ENCODE measurements around the gene SHROOM4.

Gene SHROOM4

DNA sequence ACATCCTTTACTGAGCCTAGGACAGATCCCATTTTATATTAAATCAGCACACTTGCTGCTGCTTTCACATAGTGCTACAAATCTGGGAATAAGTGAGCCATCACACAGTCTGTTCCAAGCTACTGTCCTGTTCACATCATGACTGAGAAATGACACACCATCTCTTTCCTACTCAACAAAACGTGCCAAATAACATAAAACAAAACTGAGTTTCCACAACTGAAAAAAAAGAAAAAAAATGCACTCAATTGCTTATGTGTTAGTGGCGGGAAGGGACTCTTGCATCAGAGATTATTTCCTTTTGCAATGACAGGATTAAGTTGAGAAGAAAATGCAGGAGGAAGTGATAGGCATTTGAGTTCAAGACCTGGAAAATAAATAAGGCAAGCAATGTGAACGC is 109.0 kb downstream of the SHROOM4 start:
- DNase-seq (ENCODE audit: low read depth) = no peak

DNA sequence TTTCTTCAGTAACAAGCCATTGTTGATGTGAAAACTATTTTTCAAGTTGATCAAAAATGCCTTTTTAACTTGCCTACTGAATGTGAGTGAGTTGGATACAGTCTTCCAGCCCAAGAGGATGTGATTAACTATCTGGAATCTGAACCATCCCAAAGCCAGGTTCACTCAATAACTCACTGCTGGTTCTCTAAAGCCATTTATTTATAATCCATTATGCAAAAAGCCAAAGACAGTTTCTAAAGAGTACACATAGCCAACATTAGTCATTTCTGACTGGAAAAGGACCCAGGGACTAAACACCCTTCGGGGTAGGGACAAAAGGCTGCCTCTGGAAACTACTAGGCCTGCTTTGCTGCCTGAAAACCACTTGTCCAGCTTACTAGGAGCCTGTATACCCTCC is 109.6 kb downstream of the SHROOM4 start:
- DNase-seq (ENCODE audit: low read depth) = no peak

DNA sequence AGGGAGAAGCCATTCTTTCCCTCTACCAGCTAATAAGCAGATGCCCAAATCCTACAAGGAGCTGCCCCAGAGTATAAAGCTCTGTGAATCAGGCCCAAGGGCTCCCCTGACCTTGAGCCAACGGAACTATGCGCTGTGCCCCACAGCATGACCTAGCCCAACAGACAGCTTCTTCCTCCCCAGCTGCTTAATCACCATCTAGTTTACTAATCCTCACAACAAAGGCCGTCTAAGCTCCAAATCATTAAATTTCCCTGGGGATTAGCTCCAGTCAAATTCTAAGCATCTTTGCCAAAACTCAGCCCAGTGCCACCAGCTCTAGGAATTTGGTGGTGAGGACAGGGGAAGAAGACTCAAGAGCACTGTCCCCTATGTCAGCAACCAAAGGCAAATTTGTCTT is 113.1 kb downstream of the SHROOM4 start:
- no peak for DNase-seq (ENCODE audit: low read depth)

DNA sequence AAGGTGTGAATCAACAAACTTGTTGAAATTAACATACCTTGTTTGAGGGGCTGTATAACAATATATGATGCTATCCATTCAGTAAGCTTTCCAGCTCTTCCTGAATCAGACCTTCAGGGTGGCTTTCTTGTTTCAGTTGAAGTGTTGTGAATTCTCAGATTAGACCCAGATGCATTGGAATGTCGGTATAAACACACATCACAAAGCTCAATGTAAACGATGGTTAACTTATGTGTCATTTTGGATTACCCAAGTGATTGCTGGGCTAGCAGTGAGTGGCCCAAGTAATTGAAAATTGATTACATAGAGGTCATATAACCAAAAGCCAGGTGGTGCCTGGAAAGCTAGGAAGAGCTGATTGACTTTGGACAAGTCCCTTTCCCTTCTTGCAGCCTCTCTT is 115.0 kb downstream of the SHROOM4 start:
- DNase-seq (ENCODE audit: low read depth) = no peak

DNA sequence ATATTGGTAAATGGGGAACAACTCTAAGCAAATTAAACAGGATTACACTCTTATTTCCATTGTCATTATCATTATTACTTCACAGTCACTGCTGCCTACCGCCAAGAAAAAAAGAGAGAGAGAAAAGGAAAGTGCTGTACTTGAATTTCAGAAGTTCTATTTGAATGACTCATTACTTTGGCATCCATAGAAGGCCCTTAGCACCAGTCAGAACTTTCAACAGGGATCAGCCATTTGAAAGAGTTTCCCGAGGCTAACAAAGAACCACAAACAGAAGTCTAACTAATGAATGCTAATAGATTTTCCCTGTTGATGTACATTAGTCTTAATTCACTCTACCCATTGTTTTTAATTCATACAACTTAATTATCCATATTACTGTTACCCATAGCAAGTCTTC is 116.3 kb downstream of the SHROOM4 start:
- no peak for DNase-seq (ENCODE audit: low read depth)

DNA sequence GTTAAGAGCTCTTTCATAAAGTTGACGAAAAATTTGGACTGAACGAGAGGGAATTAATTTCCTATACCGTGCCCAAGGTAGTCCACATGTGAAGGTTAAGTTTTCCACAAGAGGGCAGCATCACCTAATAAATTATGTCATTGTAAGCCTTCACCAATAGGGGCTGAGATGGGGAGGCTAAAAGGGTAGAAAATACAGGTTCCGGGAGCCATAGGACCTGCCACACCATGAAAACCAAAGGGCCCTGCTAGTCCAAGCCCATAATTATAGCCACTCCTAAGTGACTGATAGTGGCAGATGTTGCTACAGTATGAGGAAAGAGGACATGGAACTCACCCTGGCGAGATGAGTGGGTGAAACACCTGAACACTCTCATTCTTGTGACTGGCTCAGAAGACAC is 122.2 kb downstream of the SHROOM4 start:
- no peak for DNase-seq (ENCODE audit: low read depth)

DNA sequence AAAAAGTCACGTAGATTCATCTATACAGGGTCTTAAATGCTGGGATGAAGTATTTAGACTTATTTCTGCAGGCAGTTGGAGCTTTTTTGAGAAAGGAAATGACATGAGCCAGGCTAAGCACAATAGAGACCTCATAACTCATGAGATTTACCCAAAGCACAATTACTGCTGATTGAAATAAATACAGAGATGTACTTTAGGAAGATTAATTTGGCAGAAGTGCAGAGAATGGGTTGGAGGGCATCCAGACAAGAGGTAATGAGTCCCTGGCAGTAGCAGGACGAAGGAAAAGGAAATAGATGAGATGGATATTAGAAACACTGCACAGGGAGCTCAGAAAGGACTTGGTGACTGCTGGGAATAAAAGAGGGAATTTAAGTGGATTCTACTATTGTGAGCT is 129.1 kb downstream of the SHROOM4 start:
- no peak for DNase-seq (ENCODE audit: low read depth)

DNA sequence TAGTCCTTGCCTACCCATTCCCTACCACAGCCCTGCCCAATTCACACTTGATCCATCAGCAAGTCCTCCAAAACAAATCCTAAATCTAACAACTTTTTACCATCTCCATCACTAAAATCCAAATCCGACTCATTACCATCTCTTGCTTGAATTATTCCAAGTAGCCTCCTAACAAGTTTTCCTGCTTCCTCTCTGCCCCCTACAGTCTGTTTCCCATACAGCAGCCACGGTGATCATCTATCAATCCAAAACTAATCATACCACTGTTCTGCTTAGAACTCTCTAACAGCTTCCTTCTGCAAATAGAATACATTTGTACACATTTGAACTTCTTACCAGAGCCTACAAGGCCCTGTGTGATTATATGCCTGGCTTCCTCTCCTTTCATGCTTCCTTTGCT is 133.0 kb downstream of the SHROOM4 start:
- DNase-seq (ENCODE audit: low read depth) = no peak

DNA sequence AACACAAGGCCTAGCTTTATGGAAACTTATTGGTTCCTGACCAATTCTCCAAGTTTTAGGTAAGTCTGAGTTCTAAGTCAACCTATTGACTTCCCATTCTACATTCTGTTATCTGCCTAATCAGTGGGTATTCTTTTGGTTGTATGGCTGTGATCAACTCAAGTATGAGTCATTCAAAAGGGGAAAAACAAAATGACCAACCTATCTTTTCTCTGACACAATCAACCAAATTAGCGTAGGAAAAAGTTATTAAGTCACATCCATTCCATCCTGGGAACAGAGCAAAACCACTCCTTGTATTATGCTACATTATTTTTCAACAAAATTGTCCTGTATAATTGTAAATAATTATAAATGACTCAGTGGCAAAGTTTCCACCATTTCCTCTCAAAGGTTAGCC is 136.2 kb downstream of the SHROOM4 start:
- DNase-seq (ENCODE audit: low read depth) = no peak

DNA sequence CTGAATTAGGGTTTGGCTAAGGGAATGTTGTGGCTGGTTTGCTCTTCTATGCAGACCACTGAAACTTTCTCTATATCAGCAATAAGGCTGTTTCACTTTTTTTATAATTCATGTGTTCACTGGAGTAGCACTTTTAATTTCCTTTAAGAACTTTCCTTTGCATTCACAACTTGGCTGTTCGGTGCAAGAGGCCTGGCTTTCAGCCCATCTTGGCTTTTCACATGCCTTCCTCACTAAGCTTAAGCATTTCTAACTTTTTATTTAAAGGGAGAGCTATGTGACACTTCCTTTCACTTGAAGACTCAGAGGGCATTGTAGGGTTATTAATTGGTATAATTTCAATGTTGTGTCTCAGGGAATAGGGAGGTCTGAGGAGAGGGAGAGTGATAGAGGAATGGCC is 142.3 kb downstream of the SHROOM4 start:
- DNase-seq (ENCODE audit: low read depth) = no peak

DNA sequence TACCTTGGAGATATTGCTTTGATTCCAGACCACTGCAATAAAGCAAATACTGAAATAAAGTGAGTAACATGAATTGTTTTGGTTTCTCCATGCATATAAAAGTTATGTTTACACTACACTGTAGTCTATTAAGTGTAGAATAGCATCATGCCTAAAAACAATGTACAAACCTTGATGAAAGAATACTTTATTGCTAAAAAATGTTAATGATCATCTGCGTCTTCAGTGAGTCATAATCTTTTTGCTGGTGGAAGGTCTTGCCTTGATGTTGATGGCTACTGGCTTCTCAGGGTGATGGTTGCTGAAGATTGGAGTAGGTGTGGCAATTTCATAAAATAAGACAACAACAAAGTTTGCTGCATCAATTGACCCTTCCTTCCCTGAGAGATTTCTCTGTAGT is 145.1 kb downstream of the SHROOM4 start:
- DNase-seq (ENCODE audit: low read depth) = no peak

DNA sequence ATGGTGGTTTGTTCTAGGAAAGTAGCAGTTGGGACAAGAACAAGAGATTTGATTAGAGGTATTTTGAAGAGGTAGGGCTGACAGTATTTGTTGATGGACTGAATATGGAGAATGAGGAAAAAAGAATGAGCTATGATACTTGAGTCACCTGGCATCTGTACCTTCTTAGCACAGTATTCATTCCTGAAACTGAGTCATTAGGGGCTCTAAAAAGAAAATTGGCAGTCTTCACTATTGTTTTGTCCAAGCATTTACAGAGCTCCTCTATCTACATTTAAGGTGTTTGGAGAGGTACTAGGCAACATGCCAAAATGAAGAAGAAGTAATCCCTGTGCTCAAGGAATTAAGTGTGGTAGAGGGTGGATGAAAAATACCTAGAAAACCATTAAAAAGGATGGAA is 165.8 kb downstream of the SHROOM4 start:
- no peak for DNase-seq (ENCODE audit: low read depth)

DNA sequence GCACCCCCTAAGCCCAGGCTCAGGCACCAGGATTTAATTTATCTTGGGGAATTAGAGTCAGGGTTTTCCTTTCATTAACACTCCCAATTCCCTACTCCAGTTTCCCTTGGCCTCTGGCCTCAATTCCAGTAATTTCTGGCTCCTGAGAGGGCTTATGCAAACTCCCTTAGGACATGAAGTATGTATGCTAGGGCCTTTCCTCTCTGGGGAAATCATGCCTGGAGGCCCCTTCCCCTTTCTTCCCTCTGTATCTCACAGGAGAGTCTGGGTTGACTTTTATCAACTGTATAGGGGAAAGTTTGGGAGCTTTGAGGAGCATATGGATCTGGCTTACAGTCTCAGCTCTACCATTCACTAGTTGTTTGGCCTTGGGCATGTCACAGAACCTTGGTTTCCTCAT is 169.5 kb downstream of the SHROOM4 start:
- no peak for DNase-seq (ENCODE audit: low read depth)

DNA sequence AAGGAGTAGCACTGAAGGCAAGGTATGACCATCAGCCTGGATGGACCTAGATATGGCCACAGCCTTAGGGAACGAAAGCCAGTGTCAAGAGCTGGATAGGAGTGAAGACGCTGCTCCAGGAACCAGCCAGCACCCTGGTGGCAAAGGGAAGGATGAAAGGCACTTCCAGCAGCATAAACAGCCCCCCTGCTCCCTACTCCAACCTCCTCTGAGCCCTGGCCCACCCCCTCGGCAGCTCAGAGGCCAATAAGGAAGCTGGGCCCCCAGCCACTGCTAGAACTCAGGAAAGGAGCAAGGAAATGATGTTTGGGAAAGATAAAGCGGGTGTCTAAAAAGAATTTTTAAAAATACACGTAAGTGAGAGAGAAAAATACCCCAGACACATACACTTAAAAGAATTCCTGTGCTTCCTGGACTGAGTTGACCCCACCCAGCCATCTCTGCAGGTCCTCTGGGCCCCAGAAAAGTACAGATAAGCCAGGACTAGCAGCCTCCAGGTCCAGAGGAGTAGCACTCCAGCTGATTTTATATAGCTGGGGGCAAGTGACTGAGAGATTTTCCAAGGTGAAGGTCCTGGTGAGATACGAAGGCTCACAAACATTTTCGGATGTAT is 170.4 kb downstream of the SHROOM4 start:
- no peak for DNase-seq (ENCODE audit: low read depth)

DNA sequence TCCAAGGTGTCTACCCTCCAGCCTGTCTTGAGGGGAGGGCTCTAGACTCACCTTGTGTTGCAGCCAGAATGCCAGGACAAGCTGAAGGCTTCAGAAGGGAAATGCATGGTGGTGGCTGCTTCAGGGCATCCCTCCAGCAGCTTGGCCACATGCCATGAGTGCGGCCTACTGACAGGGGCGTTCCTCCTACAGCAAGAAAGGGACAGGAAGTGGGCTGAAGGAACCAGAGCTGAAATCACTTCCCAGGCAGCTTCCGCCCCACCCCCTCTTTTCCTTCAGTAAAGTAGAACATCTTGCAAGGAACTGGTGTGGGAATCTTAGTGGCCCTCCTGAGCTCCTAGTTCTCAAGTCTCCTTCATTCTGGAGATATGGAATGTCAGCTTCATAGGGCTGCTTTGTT is 175.9 kb downstream of the SHROOM4 start:
- DNase-seq (ENCODE audit: low read depth) = no peak

DNA sequence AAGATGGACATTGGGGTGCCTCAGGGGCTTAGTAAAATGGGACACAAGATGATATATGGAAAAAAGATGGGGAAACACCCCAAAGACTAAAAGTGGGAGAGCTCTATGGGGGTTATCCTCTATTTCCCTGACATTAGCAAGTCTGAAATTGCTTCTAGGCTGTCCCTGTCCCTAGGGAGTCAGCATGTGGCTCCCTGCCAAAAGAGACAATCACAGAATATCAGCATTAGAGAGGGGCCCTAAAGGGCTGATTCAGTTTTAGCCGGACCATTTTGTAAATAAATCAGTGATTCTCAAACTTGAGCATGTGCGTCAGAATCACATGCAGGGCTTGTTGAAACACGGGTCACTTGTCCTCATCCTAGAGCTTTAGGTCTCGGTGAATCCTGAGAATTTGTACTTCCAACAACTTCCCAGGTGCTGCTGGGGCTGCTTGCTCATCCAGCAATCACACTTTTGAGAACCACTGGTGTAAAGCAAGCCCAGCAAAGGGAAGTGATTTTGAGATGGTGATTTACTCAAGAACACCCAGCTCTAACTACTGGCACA is 178.1 kb downstream of the SHROOM4 start:
- no peak for DNase-seq (ENCODE audit: low read depth)

DNA sequence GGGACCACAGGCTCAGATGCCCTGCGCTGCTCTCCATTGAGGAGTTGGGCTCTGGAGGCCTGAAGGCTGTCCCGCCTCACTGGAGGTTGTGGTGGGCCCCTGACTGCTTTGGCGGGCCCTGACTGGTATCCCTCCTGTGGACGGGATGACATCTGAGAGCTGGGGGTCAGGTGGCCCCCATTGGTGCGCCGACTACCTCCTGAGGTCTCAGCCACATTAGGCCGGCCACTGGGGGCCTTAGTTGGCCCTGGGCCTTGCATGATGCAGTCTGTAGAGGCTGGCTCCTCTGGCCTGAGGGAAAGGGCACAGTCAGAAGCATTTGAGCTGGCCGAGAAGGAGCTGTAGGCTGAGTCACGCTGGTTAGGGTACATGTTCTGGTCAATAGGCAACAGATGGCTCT is 178.8 kb downstream of the SHROOM4 start:
- DNase-seq (ENCODE audit: low read depth) = no peak

DNA sequence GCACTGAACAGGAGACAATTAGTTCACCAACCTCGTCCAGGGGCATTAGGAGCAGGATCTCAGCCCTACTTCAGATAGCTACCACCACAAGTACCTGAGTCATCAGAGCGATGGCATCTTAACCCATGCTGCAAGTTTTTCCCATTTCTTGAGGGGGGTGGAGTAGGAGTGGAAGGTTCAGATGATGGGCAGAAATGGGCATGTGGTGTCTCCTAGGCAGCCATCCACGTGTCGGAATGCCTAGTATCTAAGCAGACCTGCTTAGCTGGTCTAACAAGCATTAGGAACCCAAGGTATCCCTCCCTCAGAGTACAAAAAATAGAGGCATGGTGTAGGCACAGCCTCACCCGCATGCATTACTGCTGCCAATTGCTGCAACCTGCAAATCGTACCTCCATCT is 184.2 kb downstream of the SHROOM4 start:
- no peak for DNase-seq (ENCODE audit: low read depth)

DNA sequence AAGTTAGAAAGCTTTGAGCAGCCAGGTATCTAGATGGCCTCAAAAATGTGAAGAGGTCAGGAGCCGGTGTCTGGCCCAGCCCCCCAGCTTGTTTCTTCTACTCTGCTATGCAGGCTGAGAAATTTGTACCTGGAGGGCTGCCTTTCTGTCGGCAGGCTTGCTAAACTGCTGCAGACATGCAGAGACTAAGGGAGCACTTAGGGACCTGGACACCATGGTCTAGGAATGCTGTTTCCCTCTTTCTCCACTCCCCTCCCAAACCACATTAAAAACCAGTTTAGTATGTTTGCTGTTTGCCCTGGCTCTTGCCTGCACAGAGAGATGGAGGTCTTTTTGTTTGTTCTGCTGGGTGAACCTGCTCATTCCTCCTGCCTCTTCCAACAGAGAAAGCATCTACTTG is 186.3 kb downstream of the SHROOM4 start:
- DNase-seq (ENCODE audit: low read depth) = no peak

DNA sequence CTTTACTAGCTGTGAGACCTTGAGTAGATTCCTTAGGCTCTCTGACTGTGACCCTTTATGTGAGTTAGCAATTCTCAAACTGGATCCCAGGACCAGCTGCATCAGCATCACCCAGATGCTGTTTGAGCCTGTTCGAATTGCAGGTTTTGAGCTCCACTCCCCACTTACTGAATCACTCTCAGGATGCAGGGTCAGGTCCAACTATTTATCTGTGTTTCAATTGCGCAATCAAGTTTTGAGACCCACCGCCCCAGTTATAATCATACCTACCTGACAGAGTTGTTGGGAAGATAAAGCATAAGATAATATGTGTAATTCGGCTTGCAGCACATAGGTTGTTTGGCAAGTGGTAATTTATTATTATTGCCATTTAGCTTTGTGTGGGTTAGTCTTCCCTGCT is 187.6 kb downstream of the SHROOM4 start:
- DNase-seq (ENCODE audit: low read depth) = no peak

DNA sequence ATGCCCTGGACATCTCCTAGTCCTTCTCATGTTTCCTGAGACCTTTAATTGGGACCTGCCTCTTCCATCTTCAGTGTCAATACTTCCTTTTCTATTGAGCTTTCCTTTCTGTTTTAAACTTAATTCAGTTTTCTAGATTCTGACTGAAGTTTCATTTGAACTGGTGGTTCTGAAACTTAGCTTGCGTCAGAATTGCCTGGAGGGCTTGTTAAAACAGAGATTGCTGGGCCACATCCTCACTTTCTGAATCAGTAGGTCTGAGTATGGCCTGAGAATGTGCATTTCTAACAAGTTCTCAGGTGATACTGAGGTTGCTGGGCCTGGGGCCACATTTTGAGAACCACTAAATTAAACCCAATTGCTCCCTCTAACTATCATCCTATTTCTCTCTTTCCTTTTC is 191.2 kb downstream of the SHROOM4 start:
- no peak for DNase-seq (ENCODE audit: low read depth)

DNA sequence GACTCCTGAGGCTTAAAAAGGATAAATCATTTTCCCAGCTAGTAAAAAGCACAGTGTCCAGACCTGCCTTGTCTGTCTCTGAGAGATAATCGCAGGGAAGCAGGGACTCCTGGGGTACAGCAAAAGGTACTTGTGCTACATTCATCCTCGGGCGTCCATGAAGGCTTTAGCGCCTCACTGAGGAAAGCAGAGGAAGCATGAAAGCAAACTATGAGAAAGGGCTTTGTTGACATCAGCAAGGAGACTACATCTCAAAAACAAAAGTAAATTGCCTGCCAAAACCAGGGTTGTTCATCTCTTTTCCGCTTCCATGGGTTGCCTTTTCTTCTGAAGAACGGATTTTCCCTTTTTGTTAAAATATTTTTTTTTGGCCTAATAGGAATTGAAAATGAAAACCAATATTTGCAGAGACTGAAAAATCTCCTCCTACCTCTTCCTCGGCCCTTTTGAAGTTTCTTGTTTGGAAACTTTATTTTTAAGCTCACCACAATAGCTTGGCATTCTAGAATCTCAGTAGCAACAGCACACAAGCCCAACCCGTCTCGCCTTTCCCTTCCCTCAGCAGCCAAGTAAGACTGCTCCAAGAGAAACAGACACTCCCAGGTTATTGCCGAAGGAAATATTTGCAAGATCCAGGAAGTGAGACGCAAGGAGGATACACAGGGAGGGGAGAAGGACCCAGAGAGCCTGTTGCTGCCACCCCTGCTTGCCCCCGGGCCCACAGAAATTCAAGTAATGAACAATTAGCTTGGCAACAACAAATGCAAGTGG is 195.0 kb downstream of the SHROOM4 start:
- DNase-seq (ENCODE audit: low read depth) = no peak

DNA sequence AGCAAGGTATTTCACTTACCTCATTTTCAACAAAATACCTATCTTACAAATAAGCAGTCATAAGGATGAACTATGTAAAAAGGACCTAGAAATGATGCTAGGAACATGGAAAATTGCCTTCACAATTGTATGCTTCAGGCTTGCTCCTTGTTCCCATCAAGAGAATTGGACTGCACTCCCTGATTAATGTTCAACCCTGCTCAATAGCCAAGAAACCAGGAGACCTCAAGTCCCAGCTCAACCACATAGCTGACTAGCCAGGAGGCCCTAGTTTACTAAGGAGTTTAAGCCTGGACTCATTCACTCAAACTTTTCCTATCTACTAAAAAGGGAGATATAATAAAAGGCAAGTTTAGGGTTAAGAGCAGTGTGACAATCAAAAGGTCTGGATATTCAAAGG is 196.8 kb downstream of the SHROOM4 start:
- no peak for DNase-seq (ENCODE audit: low read depth)
